Osteoblast (primary cell): ENCODE data around the gene DGKB. TPM values are rescaled to one million over a fixed set of nuclear protein-coding genes. Genes with fewer than 3 reads are reported as not detected.

ENCODE experiments used
- DNase-seq: peaks from one replicate; pipeline ENCODE4 v3.0.0; 2011; ENCODE audit warnings: low spot score, mixed read lengths; ENCODE audit not compliant: insufficient read length; ENCODE audit errors: missing footprints
- H2AFZ ChIP-seq: 2 replicates; pipeline ENCODE4 v1.6.0; 2011; ENCODE audit warnings: mild to moderate bottlenecking, low read length
- H3K27ac ChIP-seq: 2 replicates; pipeline ENCODE4 v1.5.1; 2011; ENCODE audit warnings: mild to moderate bottlenecking, low read depth, low read length, moderate library complexity
- H3K27me3 ChIP-seq: 2 replicates; pipeline ENCODE4 v1.6.0; 2012; ENCODE audit warnings: mild to moderate bottlenecking, control low read depth, inconsistent platforms, low read length, moderate library complexity; ENCODE audit not compliant: insufficient read depth
- H3K36me3 ChIP-seq: 2 replicates; pipeline ENCODE4 v1.5.1; 2011; ENCODE audit warnings: mild to moderate bottlenecking, low read length, control low read depth, moderate library complexity; ENCODE audit not compliant: insufficient read depth
- H3K4me1 ChIP-seq: 2 replicates; pipeline ENCODE4 v1.5.1; 2011; ENCODE audit warnings: mild to moderate bottlenecking, low read length, control low read depth, moderate library complexity; ENCODE audit not compliant: insufficient read depth
- H3K4me2 ChIP-seq: 2 replicates; pipeline ENCODE4 v1.6.0; 2011; ENCODE audit warnings: mild to moderate bottlenecking, low read length; ENCODE audit not compliant: insufficient read depth
- H3K4me3 ChIP-seq: fragments of 200-600 bp; sonication (generic); 3 replicates; pipeline ENCODE4 v1.5.1; 2012; ENCODE audit warnings: mild to moderate bottlenecking, low read length, inconsistent platforms; ENCODE audit not compliant: insufficient read depth
- H3K79me2 ChIP-seq: 2 replicates; pipeline ENCODE4 v1.6.0; 2012; ENCODE audit warnings: mild to moderate bottlenecking, low read length, control low read depth, inconsistent platforms; ENCODE audit not compliant: insufficient read depth
- H3K9me3 ChIP-seq: 2 replicates; pipeline ENCODE4 v1.5.1; 2011; ENCODE audit warnings: low read depth, low read length, control low read depth
- H4K20me1 ChIP-seq: 2 replicates; pipeline ENCODE4 v1.6.0; 2012; ENCODE audit warnings: mild to moderate bottlenecking, low read length, control low read depth; ENCODE audit not compliant: insufficient read depth
- total RNA-seq: library from RNA; depleted of rRNA; stranded (reverse); fragments of >200 nt; gene quantifications from 2 replicates; pipeline ENCODE4 v1.2.3, GENCODE V29; 2012
- TF ChIP-seq, protein P1 (sequence below): IDR thresholded peaks from 2 replicates; pipeline ENCODE4 v1.5.1; 2011; ENCODE audit warnings: mild to moderate bottlenecking, low read depth, low read length, moderate library complexity; ENCODE audit errors: extremely low read depth

Gene DGKB
- total RNA-seq, 1 donor = 1.1 TPM

DNA sequence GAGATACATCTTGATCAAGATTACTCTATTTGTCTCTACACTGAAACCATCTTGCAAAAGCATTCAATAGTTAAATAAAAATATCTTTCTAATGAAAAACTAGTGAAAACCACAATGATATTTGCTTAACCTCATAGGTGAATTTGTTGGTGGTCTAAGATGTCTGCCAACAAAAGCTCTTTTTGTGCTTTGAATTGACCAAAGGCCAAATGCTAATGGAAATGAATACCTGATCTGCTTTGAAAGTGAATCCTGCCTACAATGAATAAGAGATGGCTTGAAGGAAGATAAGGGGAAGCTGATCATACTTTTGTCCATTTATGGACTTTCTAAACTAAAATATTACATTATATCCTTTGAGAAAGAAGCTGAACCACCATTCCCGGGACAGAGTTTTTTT, 684.2 kb downstream of the DGKB start:
- TF ChIP-seq, protein P1, sequence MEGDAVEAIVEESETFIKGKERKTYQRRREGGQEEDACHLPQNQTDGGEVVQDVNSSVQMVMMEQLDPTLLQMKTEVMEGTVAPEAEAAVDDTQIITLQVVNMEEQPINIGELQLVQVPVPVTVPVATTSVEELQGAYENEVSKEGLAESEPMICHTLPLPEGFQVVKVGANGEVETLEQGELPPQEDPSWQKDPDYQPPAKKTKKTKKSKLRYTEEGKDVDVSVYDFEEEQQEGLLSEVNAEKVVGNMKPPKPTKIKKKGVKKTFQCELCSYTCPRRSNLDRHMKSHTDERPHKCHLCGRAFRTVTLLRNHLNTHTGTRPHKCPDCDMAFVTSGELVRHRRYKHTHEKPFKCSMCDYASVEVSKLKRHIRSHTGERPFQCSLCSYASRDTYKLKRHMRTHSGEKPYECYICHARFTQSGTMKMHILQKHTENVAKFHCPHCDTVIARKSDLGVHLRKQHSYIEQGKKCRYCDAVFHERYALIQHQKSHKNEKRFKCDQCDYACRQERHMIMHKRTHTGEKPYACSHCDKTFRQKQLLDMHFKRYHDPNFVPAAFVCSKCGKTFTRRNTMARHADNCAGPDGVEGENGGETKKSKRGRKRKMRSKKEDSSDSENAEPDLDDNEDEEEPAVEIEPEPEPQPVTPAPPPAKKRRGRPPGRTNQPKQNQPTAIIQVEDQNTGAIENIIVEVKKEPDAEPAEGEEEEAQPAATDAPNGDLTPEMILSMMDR = no peak
- DNase-seq = no peak
- H2AFZ ChIP-seq = no peak overlapping the region
- H3K4me2 ChIP-seq = no peak overlapping the region
- no peaks in the 10 kb centered on the region for H3K36me3 ChIP-seq
- no peaks in the 10 kb centered on the region for H3K79me2 ChIP-seq
- H3K9me3 ChIP-seq = no peaks in the 10 kb centered on the region
- H3K4me3 ChIP-seq = no peak overlapping the region
- no peaks in the 10 kb centered on the region for H3K27me3 ChIP-seq
- no peaks in the 10 kb centered on the region for H4K20me1 ChIP-seq
- H3K4me1 ChIP-seq = no peaks in the 10 kb centered on the region
- no peak overlapping the region for H3K27ac ChIP-seq

DNA sequence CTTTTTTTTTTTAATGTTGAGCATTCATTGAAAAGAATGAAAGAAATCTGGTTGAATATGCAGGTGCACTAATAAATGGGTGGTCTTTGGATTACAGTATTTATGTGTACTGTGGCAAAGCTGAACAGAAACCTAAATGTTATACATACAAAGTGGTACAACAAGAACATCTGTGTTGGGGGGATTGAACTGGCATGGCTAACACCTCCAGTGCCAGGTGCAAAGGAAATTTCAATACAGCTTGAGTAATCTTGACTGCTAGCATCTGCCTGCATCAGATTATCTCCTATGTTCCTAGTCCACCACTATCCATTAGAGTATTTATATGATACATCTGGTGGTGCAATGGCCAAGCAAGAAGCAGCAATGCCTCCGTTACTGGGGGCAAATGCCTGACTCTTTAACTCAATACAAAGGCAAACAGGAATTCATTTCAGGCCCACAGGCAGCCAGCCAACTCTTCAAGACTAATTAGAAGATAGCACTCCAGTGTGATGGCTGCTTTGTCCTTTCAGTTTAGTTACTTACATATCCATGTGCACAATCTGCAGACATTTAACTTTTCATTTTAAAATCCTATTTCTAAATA, 692.6 kb downstream of the DGKB start:
- no peaks in the 10 kb centered on the region for H3K4me1 ChIP-seq
- H3K79me2 ChIP-seq = no peaks in the 10 kb centered on the region
- no peaks in the 10 kb centered on the region for H4K20me1 ChIP-seq
- H3K27me3 ChIP-seq = no peaks in the 10 kb centered on the region
- no peak overlapping the region for H3K4me2 ChIP-seq
- no peak for DNase-seq
- no peak overlapping the region for H2AFZ ChIP-seq
- H3K4me3 ChIP-seq = no peak overlapping the region
- TF ChIP-seq, protein P1 = no peak
- H3K36me3 ChIP-seq = no peaks in the 10 kb centered on the region
- no peak overlapping the region for H3K27ac ChIP-seq
- H3K9me3 ChIP-seq = no peaks in the 10 kb centered on the region

DNA sequence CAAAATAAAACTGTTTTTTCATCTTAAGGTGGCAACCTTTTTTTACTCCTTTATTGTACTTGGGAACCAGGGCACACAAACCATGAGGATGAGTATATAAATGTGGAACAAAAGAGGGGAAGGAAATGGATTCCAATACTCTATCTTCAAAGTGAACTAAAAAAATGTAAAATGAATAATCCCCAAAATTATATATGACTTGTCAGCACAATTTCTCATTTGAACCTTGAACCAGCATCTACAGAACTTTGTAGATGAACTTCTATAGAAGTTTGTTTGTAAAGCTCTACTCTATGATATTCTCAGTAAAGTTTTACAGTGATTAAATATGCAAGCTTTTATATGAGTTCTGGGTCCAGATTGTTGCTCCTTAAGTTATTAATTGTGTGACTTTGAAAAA, 694.8 kb downstream of the DGKB start:
- H3K4me1 ChIP-seq = no peaks in the 10 kb centered on the region
- no peak overlapping the region for H3K4me2 ChIP-seq
- no peaks in the 10 kb centered on the region for H4K20me1 ChIP-seq
- no peak overlapping the region for H3K27ac ChIP-seq
- DNase-seq = no peak
- TF ChIP-seq, protein P1 = no peak
- no peaks in the 10 kb centered on the region for H3K27me3 ChIP-seq
- H3K79me2 ChIP-seq = no peaks in the 10 kb centered on the region
- H3K4me3 ChIP-seq = no peak overlapping the region
- no peaks in the 10 kb centered on the region for H3K36me3 ChIP-seq
- no peak overlapping the region for H2AFZ ChIP-seq
- no peaks in the 10 kb centered on the region for H3K9me3 ChIP-seq

DNA sequence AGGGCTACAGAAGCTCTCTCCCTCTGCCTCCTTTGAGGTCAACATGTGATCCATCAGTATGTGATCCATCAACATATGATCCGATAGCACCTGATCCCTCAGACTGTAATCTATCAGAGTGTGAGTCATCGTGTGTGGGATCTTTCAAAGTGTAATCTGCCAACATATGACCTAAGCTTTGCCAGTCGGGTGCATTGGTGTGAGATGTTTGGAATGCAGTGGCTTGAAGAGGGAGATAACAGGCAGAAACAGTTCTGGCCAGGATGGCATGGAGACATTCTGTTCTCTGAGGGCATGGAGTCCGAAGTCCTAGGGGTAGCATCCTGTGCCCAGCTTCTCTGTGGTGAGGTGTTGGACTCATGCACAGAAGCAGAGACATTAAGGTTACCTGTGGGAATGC, 695.4 kb downstream of the DGKB start:
- H3K36me3 ChIP-seq = no peaks in the 10 kb centered on the region
- TF ChIP-seq, protein P1 = no peak
- H3K27me3 ChIP-seq = no peaks in the 10 kb centered on the region
- no peaks in the 10 kb centered on the region for H3K79me2 ChIP-seq
- no peaks in the 10 kb centered on the region for H3K4me1 ChIP-seq
- no peaks in the 10 kb centered on the region for H4K20me1 ChIP-seq
- H3K4me3 ChIP-seq = no peak overlapping the region
- no peaks in the 10 kb centered on the region for H3K9me3 ChIP-seq
- DNase-seq = no peak
- H3K27ac ChIP-seq = no peak overlapping the region
- H3K4me2 ChIP-seq = no peak overlapping the region
- H2AFZ ChIP-seq = no peak overlapping the region
